Activated CD8-positive, alpha-beta T cell treated with anti-CD3 and anti-CD28 coated beads, Interleukin-2, amount 10 ng/mL, durations not matched to agents 7 days and 5 days (primary cell): ENCODE measurements around the gene MYO5A. TPM values are rescaled to one million over a fixed set of nuclear protein-coding genes. Genes with fewer than 3 reads are reported as not detected.
A peak's percentile ranks its signal among the peaks of the same experiment; 100 is the strongest.
"Not testable (repeated sequence)": the region's sequence is repeated elsewhere in the genome, so short reads cannot be mapped to it uniquely, and the experiment has no call there.

Experiments
- ATAC-seq: fragments of 150-1000 bp; cut with Tn5 transposase; one replicate; pipeline ENCODE4 v1.10.0; 2021; ENCODE audit warnings: moderate library complexity
- CTCF ChIA-PET: fragments of 350-600 bp; sonication (Branson Sonifier 250); formaldehyde crosslinking; loops from one replicate; lab custom pipeline; 2021; ENCODE audit warnings: antibody characterized with exemption; lab: Charles Lee
- POLR2A ChIA-PET: fragments of 350-600 bp; sonication (Branson Sonifier 250); formaldehyde crosslinking; loops from one replicate; lab custom pipeline; 2021; ENCODE audit warnings: antibody characterized with exemption; lab: Charles Lee
- DNase-seq: peaks from one replicate; pipeline ENCODE4 v3.0.0-alpha.2; 2020
- H3K27ac Mint-ChIP-seq: one replicate; pipeline ENCODE4 v1.8.0; 2021; ENCODE audit warnings: mild to moderate bottlenecking, mixed read lengths
- H3K27me3 Mint-ChIP-seq: one replicate; pipeline ENCODE4 v1.8.0; 2021; ENCODE audit warnings: low read depth, mixed read lengths
- H3K36me3 Mint-ChIP-seq: one replicate; pipeline ENCODE4 v1.8.0; 2021; ENCODE audit warnings: low read depth, mixed read lengths
- H3K4me1 Mint-ChIP-seq: one replicate; pipeline ENCODE4 v1.8.0; 2021; ENCODE audit warnings: low read depth, mixed read lengths
- H3K4me3 Mint-ChIP-seq: one replicate; pipeline ENCODE4 v1.8.0; 2021; ENCODE audit warnings: mild to moderate bottlenecking, mixed read lengths
- H3K9me3 Mint-ChIP-seq: one replicate; pipeline ENCODE4 v1.8.0; 2022; ENCODE audit warnings: mixed read lengths; ENCODE audit not compliant: insufficient read depth
- total RNA-seq, 2 experiments: library from RNA; stranded (reverse); gene quantifications; one replicate each; pipeline ENCODE4 v1.2.3, GENCODE V29; 2021

MYO5A gene
- total RNA-seq, 2 experiments from 2014 or later, result 34.8 to 37.4 TPM

DNA sequence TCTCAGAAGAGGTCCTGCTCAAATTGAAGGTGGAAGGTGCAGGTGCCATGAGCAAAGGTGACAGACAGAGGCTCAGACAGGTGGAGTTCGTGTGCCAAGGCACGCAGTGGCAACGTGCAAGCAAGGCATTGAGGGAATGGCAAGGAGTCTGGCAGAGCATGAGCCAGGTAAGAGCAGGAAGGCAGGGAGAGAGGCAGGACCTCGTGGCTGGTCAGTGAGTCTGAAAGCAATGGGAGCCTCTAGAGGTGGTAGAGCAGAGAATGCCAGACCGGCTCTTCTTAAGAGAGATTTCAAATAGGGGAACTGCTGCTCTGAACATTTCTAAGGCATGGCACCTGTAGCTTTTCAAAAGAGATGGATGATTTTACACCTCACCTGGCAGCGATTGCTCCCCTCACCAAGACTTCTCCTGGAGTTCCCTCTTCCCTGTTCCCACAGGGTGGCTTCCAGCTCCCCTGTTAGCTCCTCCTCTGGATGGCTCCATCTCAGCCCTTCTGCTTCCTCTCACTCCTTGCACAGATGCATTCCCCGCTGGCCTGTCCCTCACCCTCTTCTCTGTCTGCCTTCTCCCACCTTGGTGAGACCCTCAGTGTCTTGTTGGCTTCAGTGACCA, 235.8 kb downstream of the MYO5A start:
- H3K27me3 Mint-ChIP-seq, result peaks cover 40% of the 10 kb centered on the region
- H3K9me3 Mint-ChIP-seq, result no peaks in the 10 kb centered on the region
- ATAC-seq (no peak), DNase-seq (no peak)
- POLR2A ChIA-PET, result no interaction called here
- H3K27ac Mint-ChIP-seq, result no peak overlapping the region
- no peaks in the 10 kb centered on the region for H3K36me3 Mint-ChIP-seq
- no peak overlapping the region for H3K4me3 Mint-ChIP-seq
- CTCF ChIA-PET, result interaction anchor here (1.0 to 2.3 kb wide), 3 partner anchors 17 to 36 kb away, joined by 3 to 6 read pairs (median 5); no protein-coding TSS in a partner anchor
- H3K4me1 Mint-ChIP-seq, result peaks cover 46% of the 10 kb centered on the region

DNA sequence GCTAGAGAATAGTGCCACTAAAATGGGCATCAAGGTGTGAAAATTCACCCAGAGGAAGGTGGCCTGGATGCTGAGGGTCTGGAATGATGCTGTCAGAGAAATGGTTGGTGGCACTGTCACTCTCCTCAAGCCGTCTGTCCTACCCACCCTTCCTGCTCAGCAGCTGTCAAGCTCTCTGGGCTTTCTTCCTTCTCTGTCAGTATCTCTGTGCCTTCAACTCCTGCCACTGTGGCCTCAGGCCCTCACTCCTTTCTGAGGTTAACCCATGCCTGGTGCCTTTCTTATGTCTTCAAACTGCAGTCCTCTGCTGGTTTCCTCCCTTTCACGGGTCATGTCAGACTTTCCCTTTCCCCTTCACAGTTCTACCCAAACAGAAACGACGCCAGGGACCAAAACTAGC, 237.5 kb downstream of the MYO5A start:
- Mint-ChIP-seq H3K4me3 (no peak overlapping the region), H3K36me3 (no peaks in the 10 kb centered on the region), H3K4me1 (peaks cover 46% of the 10 kb centered on the region), H3K27me3 (peaks cover 33% of the 10 kb centered on the region), H3K27ac (peak overlapping the region; percentile 26), H3K9me3 (no peaks in the 10 kb centered on the region)
- DNase-seq (peak; percentile 29), ATAC-seq (no peak)
- CTCF ChIA-PET, result interaction anchor here (1.1 to 3.0 kb wide), 4 partner anchors 12 to 34 kb away, joined by 3 to 10 read pairs (median 5); no protein-coding TSS in a partner anchor
- POLR2A ChIA-PET, result no interaction called here

DNA sequence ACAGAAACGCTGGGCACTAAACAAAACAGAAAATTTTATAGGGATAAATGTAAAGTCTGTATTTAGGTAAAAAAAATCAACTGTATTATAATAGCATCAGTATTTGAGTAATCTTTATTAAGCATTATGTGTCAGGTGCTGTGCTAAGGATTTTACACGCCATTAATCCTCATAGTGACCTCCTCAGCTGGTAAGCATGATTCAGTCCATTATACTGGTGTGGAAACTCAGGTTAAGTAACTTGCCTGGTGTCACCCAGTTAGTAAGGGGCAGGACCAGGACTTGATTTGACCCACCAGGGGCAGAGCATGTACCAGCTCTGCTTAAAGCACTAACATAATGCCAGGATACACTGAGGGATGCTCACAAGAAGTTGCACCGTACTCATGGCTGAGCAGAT, 237.9 kb downstream of the MYO5A start:
- H3K27me3 Mint-ChIP-seq, result peaks cover 31% of the 10 kb centered on the region
- POLR2A ChIA-PET, result no interaction called here
- ATAC-seq (no peak), DNase-seq (no peak)
- H3K4me3 Mint-ChIP-seq, result no peak overlapping the region
- peak overlapping the region; percentile 26 for H3K27ac Mint-ChIP-seq
- H3K4me1 Mint-ChIP-seq, result peaks cover 46% of the 10 kb centered on the region
- H3K9me3 Mint-ChIP-seq, result no peaks in the 10 kb centered on the region
- H3K36me3 Mint-ChIP-seq, result no peaks in the 10 kb centered on the region
- CTCF ChIA-PET, result interaction anchor here (1.1 to 3.0 kb wide), 3 partner anchors 12 to 34 kb away, joined by 3 to 10 read pairs (median 4); no protein-coding TSS in a partner anchor

DNA sequence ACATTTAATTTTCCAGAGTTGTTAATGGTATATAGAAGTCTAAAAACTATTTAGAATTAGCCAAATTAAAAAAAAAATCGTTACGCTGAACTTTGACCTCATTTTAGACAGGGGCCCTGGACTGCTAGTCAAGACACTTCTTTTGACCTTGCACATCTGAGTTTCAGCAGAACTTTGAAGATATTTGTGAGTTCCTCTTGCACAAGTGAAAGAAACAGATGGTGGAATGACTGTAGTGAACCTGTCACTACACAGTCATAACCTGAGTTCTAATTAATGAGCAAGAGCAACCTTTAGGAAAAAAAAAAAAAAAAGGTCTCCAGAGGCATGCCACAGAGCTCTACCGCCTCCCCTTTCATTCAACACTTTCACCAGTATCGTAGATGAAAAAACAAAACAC, 238.4 kb downstream of the MYO5A start:
- DNase-seq, result no peak
- H3K4me1 Mint-ChIP-seq, result peaks cover 46% of the 10 kb centered on the region
- H3K36me3 Mint-ChIP-seq, result no peaks in the 10 kb centered on the region
- peaks cover 30% of the 10 kb centered on the region for H3K27me3 Mint-ChIP-seq
- no peaks in the 10 kb centered on the region for H3K9me3 Mint-ChIP-seq
- H3K4me3 Mint-ChIP-seq, result no peak overlapping the region
- ATAC-seq, result no peak
- no peak overlapping the region for H3K27ac Mint-ChIP-seq
- CTCF ChIA-PET, result interaction anchor here (1.1 to 3.0 kb wide), 3 partner anchors 11 to 33 kb away, joined by 3 to 10 read pairs (median 4); no protein-coding TSS in a partner anchor
- POLR2A ChIA-PET, result no interaction called here

DNA sequence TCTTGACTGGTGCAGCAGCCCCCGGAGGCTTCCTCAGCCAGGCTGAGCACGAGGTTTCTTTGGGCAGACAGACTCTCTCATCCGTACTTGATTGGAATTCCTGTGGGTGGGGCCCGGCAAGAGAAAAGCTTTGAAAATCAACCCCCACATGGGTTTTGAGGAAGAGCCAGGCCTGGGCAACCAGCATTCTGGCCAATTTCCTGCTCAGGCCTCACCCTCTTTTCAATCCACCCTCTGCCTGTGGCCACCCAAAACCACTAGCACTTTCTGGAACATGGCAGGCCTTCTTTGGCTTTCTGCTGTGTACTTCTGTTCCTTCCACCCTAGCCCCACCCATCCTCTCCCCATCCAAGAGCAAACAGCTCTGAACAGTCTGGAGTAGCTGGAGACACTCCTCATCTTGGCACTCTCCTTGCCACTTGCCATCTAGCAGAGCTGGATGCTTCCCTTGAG, 239.0 kb downstream of the MYO5A start:
- H3K27ac Mint-ChIP-seq, result no peak overlapping the region
- no peaks in the 10 kb centered on the region for H3K36me3 Mint-ChIP-seq
- ChIA-PET POLR2A (no interaction called here), CTCF (interaction anchor here (1.5 to 3.0 kb wide), 2 partner anchors 11 to 33 kb away, joined by 4 to 10 read pairs; no protein-coding TSS in a partner anchor)
- ATAC-seq (no peak), DNase-seq (no peak)
- H3K4me1 Mint-ChIP-seq, result peaks cover 46% of the 10 kb centered on the region
- no peak overlapping the region for H3K4me3 Mint-ChIP-seq
- H3K9me3 Mint-ChIP-seq, result no peaks in the 10 kb centered on the region
- H3K27me3 Mint-ChIP-seq, result peaks cover 27% of the 10 kb centered on the region

DNA sequence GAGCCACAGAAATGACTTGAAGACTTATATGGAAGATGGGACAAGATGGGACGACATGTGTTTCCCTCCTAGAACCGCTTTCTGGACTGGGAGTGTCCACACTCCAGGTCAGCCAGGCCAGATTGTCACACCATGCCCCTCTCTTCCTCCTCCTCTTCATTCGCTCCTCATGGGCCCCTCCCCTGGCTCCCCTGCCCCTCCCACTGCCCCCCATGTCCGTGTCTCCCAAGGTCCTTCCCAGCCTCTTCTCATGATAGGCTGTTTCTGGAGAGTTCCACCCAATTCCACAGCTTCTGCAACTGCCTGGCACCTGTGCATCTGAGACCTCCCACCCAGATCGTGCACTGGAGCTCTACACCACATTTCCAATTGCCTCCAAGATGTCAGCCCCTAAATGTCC, 239.7 kb downstream of the MYO5A start:
- CTCF ChIA-PET, result interaction anchor here (3.0 kb wide), 1 partner anchor 32 kb away, joined by 10 read pairs; no protein-coding TSS in a partner anchor
- H3K4me1 Mint-ChIP-seq, result peaks cover 41% of the 10 kb centered on the region
- H3K36me3 Mint-ChIP-seq, result no peaks in the 10 kb centered on the region
- POLR2A ChIA-PET, result no interaction called here
- peaks cover 20% of the 10 kb centered on the region for H3K27me3 Mint-ChIP-seq
- ATAC-seq, result no peak
- no peak overlapping the region for H3K4me3 Mint-ChIP-seq
- no peaks in the 10 kb centered on the region for H3K9me3 Mint-ChIP-seq
- no peak for DNase-seq
- H3K27ac Mint-ChIP-seq, result no peak overlapping the region

DNA sequence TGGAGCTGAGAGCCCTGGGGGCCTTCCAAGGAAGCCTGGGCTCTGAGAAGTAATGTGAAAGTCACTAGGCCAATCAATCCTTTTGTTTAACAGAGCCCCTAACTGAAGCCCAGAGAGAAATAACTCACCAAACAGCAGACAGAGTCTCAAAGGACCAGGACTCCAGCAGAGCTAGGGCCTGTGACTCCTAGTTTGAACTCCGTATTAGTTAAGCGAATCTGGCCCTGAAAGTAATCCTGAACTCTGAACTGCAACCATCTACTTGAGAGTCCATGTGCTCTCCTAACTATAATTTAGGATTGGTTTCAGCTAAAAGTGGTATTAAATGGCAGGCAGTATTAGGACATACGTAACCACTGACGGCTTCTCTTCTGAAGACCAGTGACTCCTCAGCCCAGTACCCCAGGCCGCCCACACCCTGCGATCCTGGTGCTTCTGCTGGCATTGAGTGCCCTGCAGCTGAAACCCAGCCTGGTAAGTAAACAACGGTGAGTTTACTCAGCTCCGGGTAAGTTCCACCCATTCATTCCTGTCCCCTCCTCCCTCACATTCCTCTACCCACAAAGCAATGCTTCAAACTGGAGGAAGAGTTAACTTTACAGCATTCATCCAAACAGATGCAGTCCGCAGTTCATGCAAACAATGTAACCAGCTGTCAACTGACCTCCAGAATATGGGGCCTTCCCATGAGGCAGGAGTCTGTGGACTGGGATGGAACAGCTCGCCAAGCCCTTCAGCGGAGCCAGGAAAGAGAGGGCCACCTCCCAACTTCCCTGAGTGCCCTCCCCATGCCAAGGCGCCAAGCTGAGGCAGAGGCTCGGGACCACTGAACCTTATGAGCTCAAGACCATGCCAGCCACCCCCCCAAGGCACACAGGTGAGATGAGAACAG, 240.4 kb downstream of the MYO5A start:
- no peak for DNase-seq
- Mint-ChIP-seq H3K4me3 (no peak overlapping the region), H3K4me1 (peaks cover 35% of the 10 kb centered on the region), H3K27ac (no peak overlapping the region), H3K36me3 (no peaks in the 10 kb centered on the region), H3K9me3 (no peaks in the 10 kb centered on the region), H3K27me3 (peaks cover 13% of the 10 kb centered on the region)
- POLR2A ChIA-PET, result interaction anchor here (1.0 to 1.6 kb wide), 2 partner anchors 10 to 26 kb away, joined by 3 to 4 read pairs; no protein-coding TSS in a partner anchor
- CTCF ChIA-PET, result interaction anchor here (1.2 to 3.0 kb wide), 2 partner anchors 31 kb away, joined by 4 to 10 read pairs; no protein-coding TSS in a partner anchor
- no peak for ATAC-seq

DNA sequence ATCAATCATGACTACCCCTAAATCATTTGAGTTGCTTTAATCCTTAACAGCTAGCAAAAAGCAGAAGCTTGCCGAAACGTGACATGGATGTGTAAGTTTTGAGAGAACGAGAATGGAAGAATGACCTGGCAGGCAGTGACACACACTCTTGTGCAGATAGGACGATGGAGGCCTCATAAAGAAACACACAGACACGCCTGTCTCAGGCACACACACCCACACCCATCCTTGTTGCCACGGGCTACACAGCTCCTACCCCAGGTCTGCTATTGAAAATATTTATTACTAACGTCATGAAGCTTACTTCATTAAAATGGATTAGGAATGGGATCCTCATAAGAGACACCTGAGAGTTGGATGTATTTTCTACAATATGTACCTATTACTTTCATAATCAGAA, 241.6 kb downstream of the MYO5A start:
- ChIA-PET POLR2A (interaction anchor here (1.0 to 1.6 kb wide), 2 partner anchors 9 to 25 kb away, joined by 3 to 4 read pairs; no protein-coding TSS in a partner anchor), CTCF (interaction anchor here (1.2 kb wide), 1 partner anchor 30 kb away, joined by 4 read pairs; no protein-coding TSS in a partner anchor)
- H3K36me3 Mint-ChIP-seq, result no peaks in the 10 kb centered on the region
- no peak for DNase-seq
- peaks cover 5% of the 10 kb centered on the region for H3K27me3 Mint-ChIP-seq
- H3K4me3 Mint-ChIP-seq, result no peak overlapping the region
- H3K9me3 Mint-ChIP-seq, result no peaks in the 10 kb centered on the region
- no peak overlapping the region for H3K27ac Mint-ChIP-seq
- no peak for ATAC-seq
- H3K4me1 Mint-ChIP-seq, result peaks cover 29% of the 10 kb centered on the region

DNA sequence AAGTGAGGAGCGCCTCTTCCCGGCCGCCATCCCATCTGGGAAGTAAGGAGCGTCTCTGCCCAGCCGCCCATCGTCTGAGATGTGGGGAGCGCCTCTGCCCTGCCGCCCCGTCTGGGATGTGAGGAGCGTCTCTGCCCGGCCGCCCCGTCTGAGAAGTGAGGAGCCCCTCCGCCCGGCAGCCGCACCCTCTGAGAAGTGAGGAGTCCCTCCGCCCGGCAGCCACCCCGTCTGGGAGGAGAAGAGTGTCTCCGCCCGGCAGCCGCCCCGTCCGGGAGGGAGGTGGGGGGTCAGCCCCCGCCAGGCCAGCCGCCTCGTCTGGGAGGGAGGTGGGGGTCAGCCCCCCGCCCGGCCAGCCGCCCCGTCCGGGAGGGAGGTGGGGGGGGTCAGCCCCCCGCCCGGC, 242.7 kb downstream of the MYO5A start:
- DNase-seq, H3K9me3 Mint-ChIP-seq, H3K27ac Mint-ChIP-seq, H3K4me3 Mint-ChIP-seq, CTCF ChIA-PET, ATAC-seq, POLR2A ChIA-PET, H3K27me3 Mint-ChIP-seq, H3K36me3 Mint-ChIP-seq: not testable (repeated sequence)
- H3K4me1 Mint-ChIP-seq, result peaks cover 23% of the 10 kb centered on the region

DNA sequence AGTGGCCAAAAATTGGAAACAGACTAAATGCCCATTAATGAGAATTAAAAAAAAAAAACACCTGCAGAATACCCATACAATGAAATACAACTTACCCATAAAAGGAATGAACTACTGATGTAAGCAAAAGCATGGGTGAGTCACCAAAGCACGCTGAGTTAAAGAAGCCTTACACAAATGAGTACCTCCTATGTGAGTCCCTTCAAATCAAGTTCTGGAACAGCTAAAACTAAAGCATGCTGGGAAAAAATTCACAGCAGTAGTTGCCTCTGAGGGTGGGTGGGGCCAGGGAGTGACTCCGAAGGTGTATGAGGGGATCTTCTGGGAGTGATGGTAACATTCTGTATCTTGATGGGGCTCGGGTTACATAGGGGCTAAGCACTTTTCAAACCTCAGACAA, 244.5 kb downstream of the MYO5A start:
- ATAC-seq (no peak), DNase-seq (no peak)
- H3K27me3 Mint-ChIP-seq, result peaks cover 7% of the 10 kb centered on the region
- peaks cover 6% of the 10 kb centered on the region for H3K4me1 Mint-ChIP-seq
- no peaks in the 10 kb centered on the region for H3K9me3 Mint-ChIP-seq
- no peak overlapping the region for H3K4me3 Mint-ChIP-seq
- ChIA-PET POLR2A (no interaction called here), CTCF (no interaction called here)
- no peak overlapping the region for H3K27ac Mint-ChIP-seq
- no peaks in the 10 kb centered on the region for H3K36me3 Mint-ChIP-seq

DNA sequence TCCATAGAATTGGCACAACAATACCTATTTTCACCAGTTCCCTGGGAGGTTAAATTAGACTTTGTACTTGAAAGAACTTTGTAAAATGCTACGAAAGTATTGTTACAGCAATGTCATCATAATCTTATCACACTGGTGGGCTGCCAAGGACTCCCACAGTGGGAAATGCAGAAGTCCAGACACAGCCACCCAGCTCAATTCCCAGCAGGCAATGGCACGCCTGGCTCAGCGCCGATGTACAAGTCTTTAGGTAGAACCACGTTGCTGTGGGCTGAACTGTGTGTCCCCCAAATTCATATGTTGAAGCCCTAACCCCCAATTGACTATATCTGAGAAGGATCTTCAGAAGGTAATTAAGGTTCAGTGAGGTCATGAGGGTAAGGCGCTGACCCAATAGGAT, 245.4 kb downstream of the MYO5A start:
- no peak overlapping the region for H3K27ac Mint-ChIP-seq
- ATAC-seq (no peak), DNase-seq (no peak)
- no peak overlapping the region for H3K4me3 Mint-ChIP-seq
- H3K4me1 Mint-ChIP-seq, result no peaks in the 10 kb centered on the region
- CTCF ChIA-PET, result interaction anchor here (1.4 kb wide), 1 partner anchor 27 kb away, joined by 4 read pairs; no protein-coding TSS in a partner anchor
- H3K27me3 Mint-ChIP-seq, result peaks cover 9% of the 10 kb centered on the region
- no peaks in the 10 kb centered on the region for H3K36me3 Mint-ChIP-seq
- POLR2A ChIA-PET, result no interaction called here
- no peaks in the 10 kb centered on the region for H3K9me3 Mint-ChIP-seq
